H1 (cell line): ENCODE data around the gene NMUR1. TPM values are rescaled to one million over a fixed set of nuclear protein-coding genes. Genes with fewer than 3 reads are reported as not detected.

Source experiments
- CTCF ChIA-PET: fragments of 300-600 bp; sonication (Branson Sonifier 250); formaldehyde crosslinking; loops from one replicate; lab custom pipeline; 2021; ENCODE audit not compliant: partially characterized antibody; lab: Charles Lee
- POLR2A ChIA-PET: fragments of 300-600 bp; sonication (Branson Sonifier 250); formaldehyde crosslinking; loops from one replicate; lab custom pipeline; 2021; ENCODE audit warnings: inconsistent platforms; ENCODE audit not compliant: partially characterized antibody; lab: Charles Lee
- DNase-seq, 2 experiments: peaks; one replicate each; pipeline versions ENCODE4 v3.0.0 to v3.0.0-alpha.2; 2010 to 2022; ENCODE audit warnings: low spot score in 2 of 2, low read depth in 1 of 2, mixed read lengths in 1 of 2
- FAIRE-seq: peaks from 2 replicates; lab custom pipeline; 2011; peaks lifted over from hg19 to GRCh38; lab: Jason Lieb, UNC
- H2AFZ ChIP-seq: 2 replicates; pipeline ENCODE4 v1.8.1; 2012; ENCODE audit warnings: low read length, inconsistent platforms
- H2AK5ac ChIP-seq: 2 replicates; pipeline ENCODE4 v1.6.1; 2013; ENCODE audit warnings: low read depth, low read length
- H2BK120ac ChIP-seq: replicated peaks from 2 replicates; pipeline ENCODE3; 2013; ENCODE audit warnings: low read depth, low read length, inconsistent platforms
- H2BK12ac ChIP-seq: 2 replicates; pipeline ENCODE4 v1.6.1; 2013; ENCODE audit warnings: low read depth, low read length
- H2BK15ac ChIP-seq: 2 replicates; pipeline ENCODE4 v1.6.1; 2013; ENCODE audit warnings: low read length
- H2BK20ac ChIP-seq: 2 replicates; pipeline ENCODE4 v1.6.1; 2013; ENCODE audit warnings: low read length
- H2BK5ac ChIP-seq: 2 replicates; pipeline ENCODE4 v1.6.1; 2013; ENCODE audit warnings: low read depth, low read length
- H3K14ac ChIP-seq: 2 replicates; pipeline ENCODE4 v1.6.1; 2013; ENCODE audit warnings: inconsistent platforms; ENCODE audit not compliant: insufficient read length
- H3K18ac ChIP-seq: 2 replicates; pipeline ENCODE4 v1.6.1; 2013; ENCODE audit warnings: low read length; ENCODE audit errors: extremely low read depth
- H3K23ac ChIP-seq: 2 replicates; pipeline ENCODE4 v1.6.1; 2013; ENCODE audit warnings: inconsistent platforms; ENCODE audit not compliant: insufficient read length
- H3K23me2 ChIP-seq: 2 replicates; pipeline ENCODE4 v1.6.1; 2013; ENCODE audit warnings: low read depth, low read length
- H3K27ac ChIP-seq: 2 replicates; pipeline ENCODE4 v1.6.1; 2011; ENCODE audit warnings: low read depth, low read length, inconsistent platforms
- H3K27me3 ChIP-seq, 4 experiments: replicated peaks in 1 of 4; 1 replicate in 1 of 4; 2 replicates in 3 of 4; pipeline versions ENCODE4 v1.6.1 to v1.8.1; 2011 to 2013; ENCODE audit warnings: low read length in 3 of 4, mild to moderate bottlenecking in 3 of 4, inconsistent platforms in 2 of 4, mixed read lengths in 2 of 4, moderate library complexity in 1 of 4; ENCODE audit not compliant: control insufficient read depth in 3 of 4, insufficient read depth in 3 of 4; ENCODE audit errors: extremely low read depth in 1 of 4
- H3K36me3 ChIP-seq, 4 experiments: 2 replicates each; pipeline versions ENCODE4 v1.6.1 to v1.8.1; 2011 to 2013; ENCODE audit warnings: mild to moderate bottlenecking in 4 of 4, low read length in 3 of 4, moderate library complexity in 2 of 4, control low read depth in 1 of 4, inconsistent platforms in 1 of 4; ENCODE audit not compliant: insufficient read depth in 4 of 4, control insufficient read depth in 2 of 4
- H3K4ac ChIP-seq: replicated peaks from 2 replicates; pipeline ENCODE3; 2013; ENCODE audit warnings: low read length, low read depth, mixed read lengths, inconsistent platforms; ENCODE audit not compliant: insufficient read length
- H3K4me1 ChIP-seq, 4 experiments: replicated peaks in 1 of 4; 1 replicate in 1 of 4; 2 replicates in 3 of 4; pipeline versions ENCODE4 v1.6.1 to v1.8.1; 2011 to 2013; ENCODE audit warnings: low read length in 3 of 4, inconsistent platforms in 2 of 4, mixed read lengths in 1 of 4; ENCODE audit not compliant: insufficient read depth in 4 of 4, control insufficient read depth in 3 of 4
- H3K4me2 ChIP-seq, 2 experiments: 2 replicates each; pipeline versions ENCODE4 v1.6.1 to v1.8.1; 2011 to 2013; ENCODE audit warnings: low read depth in 2 of 2, low read length in 2 of 2, control low read depth in 1 of 2, inconsistent platforms in 1 of 2, mild to moderate bottlenecking in 1 of 2; ENCODE audit not compliant: insufficient read depth in 1 of 2
- H3K4me3 ChIP-seq, 4 experiments: fragments of 200-600, 300-600 bp in 1 of 4; sonication (generic), shearing (Covaris generic), sonication (Bioruptor Twin) in 1 of 4; 2 replicates each; pipeline versions ENCODE4 v1.5.1 to v1.8.1; 2011 to 2016; ENCODE audit warnings: low read length in 4 of 4, low read depth in 3 of 4, control low read depth in 2 of 4, inconsistent platforms in 2 of 4, mild to moderate bottlenecking in 2 of 4, mixed read lengths in 1 of 4, moderate library complexity in 1 of 4; ENCODE audit not compliant: insufficient read depth in 2 of 4; ENCODE audit errors: extremely low read depth in 1 of 4
- H3K56ac ChIP-seq: replicated peaks from 2 replicates; pipeline ENCODE3; 2013; ENCODE audit warnings: low read depth, mild to moderate bottlenecking, mixed read lengths, low read length, inconsistent platforms; ENCODE audit not compliant: insufficient read length
- H3K79me1 ChIP-seq: 2 replicates; pipeline ENCODE4 v1.6.1; 2013; ENCODE audit warnings: low read depth, low read length, control low read depth
- H3K79me2 ChIP-seq, 2 experiments: 2 replicates each; pipeline versions ENCODE4 v1.6.1 to v1.8.1; 2012 to 2013; ENCODE audit warnings: low read length in 2 of 2, mild to moderate bottlenecking in 2 of 2, inconsistent platforms in 1 of 2; ENCODE audit not compliant: insufficient read depth in 2 of 2, control insufficient read depth in 1 of 2
- H3K9ac ChIP-seq, 4 experiments: replicated peaks in 1 of 4; 1 replicate in 1 of 4; 2 replicates in 3 of 4; pipeline versions ENCODE4 v1.6.1 to v1.8.1; 2011 to 2013; ENCODE audit warnings: low read depth in 3 of 4, low read length in 3 of 4, control low read depth in 2 of 4, mild to moderate bottlenecking in 2 of 4, moderate library complexity in 2 of 4, inconsistent platforms in 1 of 4; ENCODE audit errors: extremely low read depth in 1 of 4
- H3K9me3 ChIP-seq, 2 experiments: 2 replicates each; pipeline versions ENCODE4 v1.6.1 to v1.8.1; 2012 to 2013; ENCODE audit warnings: mild to moderate bottlenecking in 2 of 2, moderate library complexity in 2 of 2, control low read depth in 1 of 2, inconsistent platforms in 1 of 2, low read depth in 1 of 2, low read length in 1 of 2, mixed read lengths in 1 of 2; ENCODE audit not compliant: insufficient read depth in 2 of 2
- H4K20me1 ChIP-seq, 2 experiments: replicated peaks in 1 of 2; 2 replicates each; pipeline versions ENCODE3 to v1.8.1; 2011 to 2013; ENCODE audit warnings: inconsistent platforms in 2 of 2, low read length in 2 of 2, mild to moderate bottlenecking in 1 of 2; ENCODE audit not compliant: insufficient read depth in 2 of 2, control insufficient read depth in 1 of 2
- H4K5ac ChIP-seq: 2 replicates; pipeline ENCODE4 v1.6.1; 2013; ENCODE audit warnings: low read length, low read depth, mixed read lengths, inconsistent platforms; ENCODE audit not compliant: insufficient read length
- H4K8ac ChIP-seq: 2 replicates; pipeline ENCODE4 v1.8.0; 2013; ENCODE audit warnings: mild to moderate bottlenecking, moderate library complexity, low read length, inconsistent platforms; ENCODE audit not compliant: insufficient read depth; ENCODE audit errors: extremely low read depth
- H4K91ac ChIP-seq: replicated peaks from 2 replicates; pipeline ENCODE3; 2013; ENCODE audit warnings: low read length, mixed read lengths, inconsistent platforms; ENCODE audit not compliant: insufficient read length
- BCL11A ChIP-seq, 2 experiments: IDR thresholded peaks; one replicate each; pipeline ENCODE4 v1.6.1; 2011; ENCODE audit warnings: low read depth in 2 of 2, low read length in 2 of 2, mild to moderate bottlenecking in 2 of 2
- CEBPB ChIP-seq: IDR thresholded peaks from 2 replicates; pipeline ENCODE4 v1.6.1; 2012; ENCODE audit warnings: low read depth, low read length
- EP300 ChIP-seq, 2 experiments: IDR thresholded peaks; 1 replicate in 1 of 2; 2 replicates in 1 of 2; pipeline ENCODE4 v1.6.1; 2011 to 2012; ENCODE audit warnings: low read depth in 2 of 2, low read length in 2 of 2, mild to moderate bottlenecking in 2 of 2, borderline replicate concordance in 1 of 2, inconsistent platforms in 1 of 2, moderate library complexity in 1 of 2
- FOSL1 ChIP-seq: IDR thresholded peaks from 2 replicates; pipeline ENCODE4 v1.6.1; 2011; ENCODE audit warnings: mild to moderate bottlenecking, low read depth, low read length, moderate library complexity; ENCODE audit not compliant: insufficient read depth
- KDM1A ChIP-seq: fragments of 200-600, 300-600 bp; sonication (generic); IDR thresholded peaks from 2 replicates; pipeline ENCODE4 v1.7.1; 2016; ENCODE audit warnings: mild to moderate bottlenecking, low read length, borderline replicate concordance
- MAFK ChIP-seq: IDR thresholded peaks from 2 replicates; pipeline ENCODE4 v1.6.1; 2012; ENCODE audit warnings: low read depth, mild to moderate bottlenecking, improper control_type of control experiment, low read length
- NANOG ChIP-seq: IDR thresholded peaks from 2 replicates; pipeline ENCODE4 v1.6.1; 2011; ENCODE audit warnings: low read length, low read depth, mild to moderate bottlenecking, inconsistent platforms; ENCODE audit not compliant: insufficient read depth, poor library complexity, severe bottlenecking
- POLR2A ChIP-seq, 2 experiments: IDR thresholded peaks; 1 replicate in 1 of 2; 2 replicates in 1 of 2; pipeline ENCODE4 v1.6.1; 2011; ENCODE audit warnings: low read depth in 2 of 2, low read length in 2 of 2, mild to moderate bottlenecking in 2 of 2; ENCODE audit errors: control extremely low read depth in 1 of 2
- POLR2AphosphoS5 ChIP-seq: IDR thresholded peaks from 2 replicates; pipeline ENCODE4 v1.6.1; 2011; ENCODE audit warnings: low read depth, low read length
- POU5F1 ChIP-seq: IDR thresholded peaks from 2 replicates; pipeline ENCODE4 v1.6.1; 2011; ENCODE audit warnings: low read depth, mild to moderate bottlenecking, low read length, moderate library complexity
- RAD21 ChIP-seq, 2 experiments: IDR thresholded peaks in 1 of 2; conservative IDR thresholded peaks in 1 of 2; 2 replicates each; pipeline ENCODE4 v1.6.1; 2011; ENCODE audit warnings: low read depth in 2 of 2, low read length in 2 of 2, improper control_type of control experiment in 1 of 2, inconsistent platforms in 1 of 2, mild to moderate bottlenecking in 1 of 2, moderate library complexity in 1 of 2
- SRF ChIP-seq: IDR thresholded peaks from 2 replicates; pipeline ENCODE4 v1.6.1; 2011; ENCODE audit warnings: mild to moderate bottlenecking, low read depth, low read length, moderate library complexity
- TBP ChIP-seq: IDR thresholded peaks from 2 replicates; pipeline ENCODE4 v1.6.1; 2011; ENCODE audit warnings: low read depth, low read length, improper control_type of control experiment
- TCF12 ChIP-seq: IDR thresholded peaks from 2 replicates; pipeline ENCODE4 v1.6.1; 2011; ENCODE audit warnings: low read depth, mild to moderate bottlenecking, low read length
- WGBS, 2 experiments: shearing (Covaris generic) in 1 of 2; methylation state at CpG; one replicate each; pipeline versions ENCODE4 v1.1.6 to v1.1.7; 2013 to 2015; ENCODE audit warnings: low lambda C conversion rate in 2 of 2, mixed read lengths in 2 of 2, inconsistent platforms in 1 of 2, low coverage in 1 of 2, missing lambda C conversion rate in 1 of 2; ENCODE audit not compliant: insufficient replicate concordance in 2 of 2, insufficient coverage in 1 of 2, insufficient read length in 1 of 2; ENCODE audit errors: extremely low coverage in 1 of 2, missing lambda C conversion rate in 1 of 2; 5-methylcytosine and 5-hydroxymethylcytosine counted together
- polyA plus RNA-seq, 7 experiments: library from polyadenylated mRNA; depleted of rRNA in 3 of 7; stranded (reverse) in 5 of 7; unstranded in 2 of 7; fragments of >200 nt in 5 of 7; fragments of 200-250 nt in 2 of 7; gene quantifications; 1 replicate in 5 of 7; 2 replicates in 1 of 7; 4 replicates in 1 of 7; pipeline versions ENCODE4 v1.2.1 to v1.2.3, GENCODE V29; 2011 to 2013; ENCODE audit warnings: missing spikeins in 2 of 7, mixed read lengths in 2 of 7
- total RNA-seq: library from RNA; stranded (reverse); fragmentation: NEBNext Ultra II Directional; extraction: Animal tissue kit (Norgen Biotek cat#: 25700); gene quantifications from 2 replicates; pipeline ENCODE4 v1.2.1, GENCODE V29; 2021

Gene NMUR1
- total and polyA plus RNA-seq, 2 of the 8 experiments (the other 6 are each of a cell fraction or from before 2014, with no cell fraction given), result 0.56 to 1.5 TPM

DNA sequence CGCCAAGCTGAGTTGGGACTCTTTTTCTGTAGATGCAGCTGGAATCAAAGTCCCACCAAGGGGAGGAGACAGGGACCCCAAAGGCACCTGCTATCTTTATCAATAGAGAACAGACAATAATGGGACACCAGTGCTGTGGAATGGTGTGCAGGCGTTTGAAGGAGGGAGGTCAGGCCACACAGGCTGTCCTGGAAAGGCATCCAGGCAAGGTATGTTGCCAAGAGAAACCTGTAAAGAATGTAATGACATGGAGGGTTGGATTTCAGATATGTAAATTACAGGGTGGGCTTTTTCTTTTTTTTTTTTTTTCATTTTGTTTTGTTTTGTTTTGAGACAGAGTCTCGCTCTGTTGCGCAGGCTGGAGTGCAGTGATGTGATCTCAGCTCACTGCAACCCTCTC is 9.7 kb upstream of the NMUR1 start:
- Histone ChIP-seq H3K79me2 (no peaks in the 10 kb centered on the region), H3K4me1 (0 out of 7 replicates have a peak, but pooled peaks cover 0 to 2% (median 0%) of the 10 kb centered on the region in 4 experiments), H3K9ac (no peak overlapping the region; a peak in 1 of 7 replicates), H3K9me3 (no peaks in the 10 kb centered on the region), H2BK15ac (no peak overlapping the region), H3K56ac (no peak overlapping the region), H3K4me3 (no peak overlapping the region), H2BK120ac (no peak overlapping the region), H4K5ac (no peak overlapping the region), H3K4ac (no peak overlapping the region), H3K27me3 (no peaks in the 10 kb centered on the region), H4K91ac (no peak overlapping the region), H3K14ac (no peak overlapping the region), H2AFZ (no peak overlapping the region), H2BK20ac (no peak overlapping the region), H2AK5ac (no peak overlapping the region), H3K18ac (no peak overlapping the region), H3K23ac (no peak overlapping the region), H4K8ac (no peak overlapping the region), H3K79me1 (no peaks in the 10 kb centered on the region), H3K36me3 (no peaks in the 10 kb centered on the region), H3K4me2 (no peak overlapping the region), H2BK12ac (no peak overlapping the region), H3K23me2 (no peaks in the 10 kb centered on the region), H4K20me1 (no peaks in the 10 kb centered on the region), H3K27ac (no peak overlapping the region), H2BK5ac (no peak overlapping the region)
- ChIA-PET CTCF (interaction anchor here (0.6 to 3.3 kb wide), 17 partner anchors 9 to 135 kb away, joined by 3 to 24 read pairs (median 6); no protein-coding TSS in a partner anchor), POLR2A (interaction anchor here (1.0 to 1.4 kb wide), 2 partner anchors 64 to 89 kb away, joined by 3 read pairs; no protein-coding TSS in a partner anchor)
- WGBS, 2 experiments, result 90% methylated on average over 4 of the region's 4 CpGs; no CpG with 5 or more reads in 1 of the 2 experiments
- DNase-seq (no peak), FAIRE-seq (no peak)
- TF ChIP-seq KDM1A (no peak), CEBPB (no peak), EP300 (IDR thresholded peaks at IDR 0.05; ENCODE audit: borderline replicate concordance in 1 of 2, low read depth in 2 of 2, low read length in 2 of 2) (no peak), TCF12 (no peak), RAD21 (IDR thresholded peaks at IDR 0.05 in 1 of 2, conservative IDR thresholded peaks at IDR 0.05 in 1 of 2; ENCODE audit: low read depth in 2 of 2, low read length in 2 of 2) (no peak), POLR2A (IDR thresholded peaks at IDR 0.05; ENCODE audit: control extremely low read depth in 1 of 2, low read depth in 2 of 2, low read length in 2 of 2) (no peak), FOSL1 (no peak), TBP (no peak), SRF (no peak), POLR2AphosphoS5 (no peak), BCL11A (IDR thresholded peaks at IDR 0.05; ENCODE audit: low read depth in 2 of 2, low read length in 2 of 2) (no peak), POU5F1 (no peak), NANOG (no peak), MAFK (no peak)
